GM15510 (cell line): Measurements from ENCODE around the gene IFNG-AS1.

ENCODE experiments used
- POLR2A ChIP-seq: IDR thresholded peaks from 3 replicates; pipeline ENCODE4 v1.6.1; 2011; ENCODE audit warnings: borderline replicate concordance; ENCODE audit not compliant: insufficient read length; ENCODE audit errors: extremely low read depth

Gene IFNG-AS1

DNA sequence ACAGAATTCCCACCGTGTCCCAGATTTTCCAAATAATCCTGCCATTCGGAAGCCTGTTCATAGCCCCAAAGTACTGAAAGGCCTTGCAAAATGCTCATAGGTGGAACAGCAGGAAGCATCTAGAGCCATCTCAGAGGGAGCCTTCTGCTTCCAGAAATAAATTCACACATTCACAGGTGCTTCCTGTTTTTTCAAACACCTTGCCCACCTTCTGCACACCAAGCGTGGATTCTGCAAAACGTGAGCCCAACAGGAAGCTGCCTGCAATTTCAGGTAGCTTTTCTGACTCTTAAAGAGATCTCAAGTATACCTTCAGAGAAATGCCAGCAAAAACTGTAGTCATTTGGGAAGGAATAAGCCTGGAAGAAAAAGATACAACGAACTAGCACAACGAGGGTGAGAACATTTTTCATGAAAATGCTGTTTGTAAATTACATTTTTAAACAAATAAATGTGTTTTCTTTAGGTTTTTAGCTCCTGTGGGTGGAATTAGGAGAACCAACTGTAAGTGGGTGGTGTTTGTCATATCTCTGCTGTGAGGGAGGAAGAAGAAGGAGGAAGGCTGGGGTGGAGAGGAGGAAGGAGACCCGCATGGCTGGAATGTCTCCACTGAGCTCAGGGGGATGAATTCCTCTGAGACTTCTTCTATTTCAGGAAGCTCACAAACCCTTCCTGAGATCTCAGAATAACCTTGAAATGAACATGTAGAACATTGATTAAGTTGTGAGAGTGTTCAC lies at the start of gene IFNG-AS1:
TSS of gene IFNG-AS1 (plus strand) at position 264 of the 737 bp plus-strand sequence.
- TF ChIP-seq POLR2A = no peak

DNA sequence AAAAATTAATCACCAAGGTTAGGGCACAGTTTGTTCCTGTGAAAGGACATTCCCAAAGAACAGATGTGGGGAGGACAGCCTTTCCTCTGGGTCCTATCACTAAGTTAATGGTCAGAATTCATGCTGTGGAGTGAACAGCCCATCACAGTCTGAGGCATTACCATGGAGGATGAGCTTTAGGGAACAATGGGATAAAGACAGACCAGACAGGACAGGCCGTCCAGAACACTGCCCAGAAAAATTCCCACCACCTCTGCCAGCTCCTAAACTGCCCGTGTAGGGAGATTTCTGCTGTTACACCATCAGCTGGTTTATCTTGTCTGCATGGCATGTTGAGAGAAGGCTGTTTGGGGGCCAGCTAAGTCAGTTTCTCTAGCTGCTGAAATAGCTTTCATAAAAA lies 49.6 kb upstream of the IFNG-AS1 start:
- TF ChIP-seq POLR2A = no peak

DNA sequence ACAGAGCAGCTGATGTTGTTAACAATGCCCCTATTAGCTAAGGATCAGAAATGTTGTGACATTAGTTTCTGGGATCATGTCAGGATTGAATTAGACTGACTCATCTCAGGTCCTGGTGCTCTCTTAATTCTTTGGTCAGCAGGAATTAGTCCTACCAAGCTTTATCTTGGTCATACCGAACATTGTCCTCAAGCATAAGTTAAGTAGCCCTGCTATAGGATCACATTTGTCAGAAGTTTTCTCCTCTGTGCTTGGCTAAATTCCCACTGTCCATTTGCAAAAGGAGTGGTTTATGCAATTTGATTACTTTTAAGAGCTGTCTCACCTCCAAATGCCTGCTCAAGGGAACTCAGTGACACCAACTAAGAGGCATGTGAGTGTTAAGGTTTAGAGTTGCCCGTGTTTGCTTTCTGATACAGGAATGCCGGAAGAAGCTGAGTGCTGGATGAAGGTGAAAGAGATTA lies 48.4 kb upstream of the IFNG-AS1 start:
- no peak for TF ChIP-seq POLR2A

DNA sequence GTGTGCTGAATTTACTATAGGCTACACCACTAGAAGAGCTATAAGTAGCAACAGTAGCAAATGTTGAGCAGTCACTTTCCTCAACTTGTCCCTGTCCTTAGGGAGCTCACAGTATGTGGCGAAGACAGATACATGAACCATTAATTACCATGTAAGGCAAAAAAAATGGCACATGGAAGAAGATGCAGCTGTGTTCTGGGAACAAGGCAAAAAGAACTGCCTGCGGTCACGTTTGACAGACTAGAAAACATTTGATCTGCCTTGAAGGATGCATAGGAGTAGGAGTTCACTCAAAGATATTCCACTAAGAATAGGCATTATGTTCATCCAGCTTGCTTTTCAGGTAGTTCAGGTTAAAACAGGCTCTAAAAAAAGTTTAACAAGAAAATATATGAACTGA lies 46.5 kb upstream of the IFNG-AS1 start:
- no peak for TF ChIP-seq POLR2A

DNA sequence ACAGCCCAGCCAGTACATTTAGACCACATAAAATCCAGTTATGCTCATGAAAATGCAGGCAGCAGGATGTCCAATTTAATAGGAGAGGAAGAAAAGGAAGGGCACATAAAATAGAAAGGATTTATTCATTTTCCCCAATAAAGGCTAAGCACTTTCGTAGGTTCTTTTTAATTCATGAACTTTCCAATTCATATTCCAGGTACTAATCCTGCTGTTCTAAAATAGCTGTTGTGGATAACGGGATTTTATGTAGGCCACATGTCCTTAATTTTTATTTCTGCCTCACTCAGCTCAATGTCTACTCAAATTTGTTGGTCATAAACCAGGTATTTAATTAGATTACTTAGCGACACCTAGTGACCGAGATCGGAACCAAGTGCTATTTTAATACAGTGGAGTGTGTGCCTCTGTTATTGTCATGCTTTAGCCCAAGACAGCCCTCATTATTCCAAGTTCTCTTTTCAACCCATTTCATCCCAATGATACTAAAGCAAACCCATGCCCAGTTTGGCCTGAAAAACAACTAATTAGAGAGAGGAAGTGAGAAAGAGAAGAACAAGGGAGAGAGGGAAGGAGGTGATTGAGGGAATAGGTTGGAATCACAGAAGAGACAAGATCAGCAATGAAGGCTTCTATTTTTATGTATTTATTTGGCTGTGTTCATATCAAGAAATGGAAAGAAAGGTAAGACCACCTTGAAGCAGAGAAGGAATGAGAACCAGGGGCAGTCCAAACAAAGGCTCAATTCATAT lies 45.9 kb upstream of the IFNG-AS1 start:
- TF ChIP-seq POLR2A = no peak

DNA sequence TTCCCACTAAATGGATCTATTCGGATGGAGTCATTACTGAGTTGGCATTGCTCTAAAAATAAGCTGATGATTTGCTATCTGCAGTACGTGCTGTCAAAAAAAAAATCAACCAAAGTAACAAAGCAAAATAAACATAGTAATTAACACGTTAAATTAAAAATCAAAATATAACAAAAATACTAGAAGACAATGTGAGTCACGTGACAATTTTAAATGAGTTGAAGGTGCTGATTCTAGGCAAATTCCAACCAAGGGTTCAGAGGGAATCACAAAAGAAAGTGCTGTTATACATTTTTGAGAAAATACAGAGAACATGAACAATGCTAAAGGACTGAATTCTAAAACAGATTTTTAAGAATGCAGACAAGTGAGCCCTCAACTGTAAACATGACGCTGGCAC lies 45.2 kb upstream of the IFNG-AS1 start:
- TF ChIP-seq POLR2A = no peak

DNA sequence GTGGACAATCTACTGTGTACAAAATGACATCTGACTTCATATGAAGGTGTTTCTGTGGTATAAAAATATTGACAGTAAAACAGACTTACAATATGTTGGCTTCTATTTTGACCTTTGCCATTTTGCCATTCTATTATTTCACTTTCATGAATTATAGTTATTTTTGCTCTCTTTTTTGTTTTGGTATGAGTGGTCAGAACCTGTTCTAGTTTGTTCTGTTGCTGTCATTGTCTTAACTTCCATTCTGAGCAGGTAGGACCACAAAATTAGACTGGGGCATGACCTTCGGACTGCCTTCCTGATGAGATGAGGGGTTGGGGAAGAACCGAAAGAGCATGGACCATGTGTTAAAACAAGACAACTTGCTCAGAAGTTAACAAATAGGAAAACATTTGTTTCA lies 36.5 kb upstream of the IFNG-AS1 start:
- no peak for TF ChIP-seq POLR2A

DNA sequence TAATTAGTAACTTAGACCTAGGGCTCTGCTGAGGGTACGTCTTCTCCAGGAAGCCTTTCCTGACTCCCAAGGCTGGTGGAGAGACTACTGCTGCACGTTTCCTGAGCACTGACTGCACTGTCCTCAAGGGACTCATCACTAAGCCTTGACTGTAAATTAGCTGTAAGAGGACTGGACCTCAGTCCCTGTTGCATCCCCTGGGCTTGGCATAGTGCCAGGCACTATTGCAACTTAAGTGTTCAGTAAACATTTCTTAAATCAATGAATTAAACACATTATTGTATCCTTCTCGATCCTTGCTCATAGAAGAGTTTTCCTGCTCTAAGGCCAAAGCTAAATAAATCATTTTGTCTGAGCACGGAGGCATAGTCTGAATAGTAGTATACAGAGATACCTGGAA lies 31.9 kb upstream of the IFNG-AS1 start:
- TF ChIP-seq POLR2A = no peak

DNA sequence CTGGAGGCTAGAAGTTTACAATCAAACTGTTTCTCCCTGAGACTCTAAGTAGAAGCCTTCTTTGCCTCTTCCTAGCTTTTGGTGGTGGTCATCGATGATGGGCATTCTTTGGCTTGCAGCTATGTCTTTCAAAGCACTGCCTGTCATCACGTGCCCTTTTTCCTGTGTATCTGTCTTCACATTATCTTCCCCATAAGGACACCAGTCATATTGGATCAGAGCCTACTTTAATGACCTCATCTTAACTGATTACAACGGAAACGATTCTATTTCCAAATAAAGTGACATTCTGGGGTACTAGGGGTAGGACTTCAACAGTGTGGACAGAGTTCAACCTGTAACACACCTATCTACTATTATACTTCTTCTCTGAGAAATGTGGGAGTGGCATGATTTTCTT lies 31.1 kb upstream of the IFNG-AS1 start:
- no peak for TF ChIP-seq POLR2A

DNA sequence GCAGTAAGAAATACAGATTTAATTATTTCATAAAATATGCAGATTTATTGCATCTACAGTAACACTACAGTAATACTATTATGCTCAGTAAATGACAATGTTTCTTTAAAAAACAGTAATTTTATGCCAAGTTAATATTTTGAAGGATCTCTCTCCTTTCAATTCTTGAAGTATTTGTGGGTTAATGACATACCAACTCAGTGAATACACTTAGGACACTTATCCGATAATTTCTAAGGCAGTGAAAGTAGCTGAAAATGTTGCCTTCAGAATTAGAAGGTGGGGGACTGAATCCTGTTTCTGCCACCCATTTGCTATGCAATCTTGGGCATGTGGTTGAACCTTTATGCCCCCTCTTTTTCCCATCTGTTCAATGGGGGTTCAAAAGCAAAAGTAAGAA lies 24.8 kb upstream of the IFNG-AS1 start:
- TF ChIP-seq POLR2A = no peak

DNA sequence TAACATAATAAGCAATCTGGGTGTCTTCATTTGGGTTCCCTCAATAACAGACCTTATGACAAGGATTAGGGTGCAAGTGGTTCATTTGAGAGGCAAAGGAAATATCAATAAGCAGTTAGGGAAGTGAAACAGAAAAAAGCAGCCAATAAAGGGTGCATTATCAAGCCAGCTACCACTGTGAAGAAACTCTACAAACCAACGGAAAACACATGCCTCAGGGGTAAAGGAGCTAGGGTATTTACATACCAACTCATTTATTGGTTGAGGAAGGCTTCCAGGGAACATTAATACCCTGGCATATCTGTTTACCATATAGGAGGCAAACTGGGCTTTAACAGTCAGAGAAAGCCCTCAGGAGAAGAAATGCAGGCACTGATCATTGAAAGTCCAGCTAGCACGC lies 22.7 kb upstream of the IFNG-AS1 start:
- TF ChIP-seq POLR2A = no peak

DNA sequence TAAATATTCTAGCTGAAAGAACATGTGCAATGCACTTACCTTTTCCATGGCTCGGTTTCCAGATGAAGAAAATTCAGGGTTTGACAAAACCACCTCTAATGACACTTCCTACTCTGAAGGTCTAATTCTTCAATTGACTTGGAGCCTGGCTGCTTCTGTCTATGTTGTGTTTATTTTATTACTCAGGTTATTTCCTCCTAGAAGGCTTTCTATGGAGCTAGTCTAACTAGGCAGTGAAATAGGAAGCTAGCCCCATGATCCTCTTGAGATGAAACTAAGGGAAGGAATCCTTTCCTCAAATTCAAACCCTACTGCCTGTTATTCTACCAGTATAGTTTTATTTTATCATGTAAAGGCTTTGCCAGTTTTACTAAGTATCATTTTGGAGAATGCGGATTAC lies 20.9 kb upstream of the IFNG-AS1 start:
- TF ChIP-seq POLR2A = no peak

DNA sequence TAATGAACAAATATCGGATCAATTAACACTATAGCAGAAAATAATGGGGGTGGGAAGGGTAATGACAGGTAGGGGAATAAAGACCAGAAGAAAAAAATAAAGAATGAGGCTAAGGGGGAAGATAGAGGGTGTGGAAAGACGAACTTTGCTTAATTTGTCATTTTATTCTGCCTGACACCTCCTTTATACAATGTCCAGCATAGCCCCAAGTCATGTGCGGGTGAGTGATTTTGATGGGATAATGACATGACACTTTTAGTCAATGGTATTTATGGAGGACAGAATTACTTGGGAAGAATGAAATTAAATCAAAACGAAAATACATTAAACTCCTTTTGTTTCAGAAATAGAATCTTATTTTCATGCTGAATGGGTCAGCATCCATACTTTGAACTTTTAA lies 20.5 kb upstream of the IFNG-AS1 start:
- no peak for TF ChIP-seq POLR2A

DNA sequence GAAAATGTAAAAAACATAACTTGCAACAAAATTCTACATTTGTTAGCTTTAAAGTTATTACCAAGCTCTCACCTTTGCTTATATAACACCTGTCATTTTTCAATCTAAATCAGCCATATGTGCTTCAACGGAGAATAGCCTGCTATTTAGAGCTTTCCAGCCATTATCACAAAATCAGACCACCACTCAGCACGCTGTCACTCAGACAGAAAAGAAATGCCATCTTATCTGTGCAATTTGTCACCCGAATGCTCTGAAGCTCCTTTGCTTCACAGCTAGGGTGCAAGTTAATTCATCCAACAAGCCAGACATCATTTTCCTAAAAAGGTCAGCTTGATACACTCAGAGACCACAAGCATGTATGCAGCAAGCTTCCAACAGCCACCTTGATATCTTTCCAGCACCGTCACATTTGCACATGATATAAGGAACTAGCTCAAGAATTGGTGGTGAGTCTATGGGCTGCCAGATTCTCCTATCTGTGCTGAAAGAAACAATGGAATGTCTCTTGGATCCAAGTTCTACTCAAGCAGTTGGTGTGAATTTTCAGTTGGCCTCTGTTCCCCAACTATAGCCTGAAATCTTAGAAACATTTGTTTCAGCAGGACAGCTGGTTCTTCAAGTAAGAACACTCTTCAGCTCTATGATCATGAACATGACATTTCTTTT lies 20.0 kb upstream of the IFNG-AS1 start:
- no peak for TF ChIP-seq POLR2A

DNA sequence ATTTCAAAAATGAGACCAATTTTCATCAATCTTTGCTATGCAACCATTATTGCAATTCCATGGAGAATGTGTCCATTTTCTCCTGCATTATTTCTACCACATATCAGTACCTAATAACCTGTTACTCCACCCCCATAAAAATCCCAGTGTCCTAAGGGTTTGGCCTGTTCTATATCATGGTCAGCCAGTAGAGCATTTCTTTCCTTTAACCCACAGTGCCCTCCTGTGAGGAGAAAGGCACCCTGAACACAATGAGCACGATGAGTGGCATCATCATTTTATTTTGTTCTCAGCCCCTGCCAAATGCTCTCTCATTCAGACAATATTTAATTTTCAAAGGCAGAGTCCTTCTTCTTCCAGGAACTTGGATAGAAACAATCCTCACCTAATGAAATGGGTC lies 11.6 kb upstream of the IFNG-AS1 start:
- TF ChIP-seq POLR2A = no peak
